Glutamatergic neuron (in vitro differentiated cells): ENCODE measurements around the gene KCNAB2. TPM values are rescaled to one million over a fixed set of nuclear protein-coding genes. Genes with fewer than 3 reads are reported as not detected.

Experiments
- DNase-seq: peaks from one replicate; pipeline ENCODE4 v3.0.0; 2022
- H3K27ac Mint-ChIP-seq: one replicate; pipeline ENCODE4 v1.8.0; 2020; ENCODE audit warnings: mild to moderate bottlenecking, mixed read lengths, inconsistent platforms; ENCODE audit not compliant: unreplicated experiment
- H3K27me3 Mint-ChIP-seq: one replicate; pipeline ENCODE4 v1.8.0; 2020; ENCODE audit warnings: mild to moderate bottlenecking, moderate library complexity, mixed read lengths, inconsistent platforms; ENCODE audit not compliant: unreplicated experiment
- H3K36me3 Mint-ChIP-seq: one replicate; pipeline ENCODE4 v1.8.0; 2020; ENCODE audit warnings: mild to moderate bottlenecking, mixed read lengths, inconsistent platforms; ENCODE audit not compliant: unreplicated experiment
- H3K4me1 Mint-ChIP-seq: one replicate; pipeline ENCODE4 v1.8.0; 2020; ENCODE audit warnings: mild to moderate bottlenecking, low read depth, mixed read lengths, inconsistent platforms; ENCODE audit not compliant: unreplicated experiment
- H3K4me3 Mint-ChIP-seq: one replicate; pipeline ENCODE4 v1.8.0; 2020; ENCODE audit warnings: mild to moderate bottlenecking, mixed read lengths, inconsistent platforms; ENCODE audit not compliant: unreplicated experiment
- H3K9me3 Mint-ChIP-seq: one replicate; pipeline ENCODE4 v1.8.0; 2020; ENCODE audit warnings: mild to moderate bottlenecking, moderate library complexity, mixed read lengths, inconsistent platforms; ENCODE audit not compliant: unreplicated experiment
- CTCF ChIP-seq: fragments of 200-600 bp; sonication (generic); IDR thresholded peaks from one replicate; pipeline ENCODE4 v1.5.0; 2021; ENCODE audit not compliant: partially characterized antibody, unreplicated experiment
- total RNA-seq: library from RNA; stranded (reverse); fragmentation: NEBNext Ultra II Directional; extraction: Animal tissue kit (Norgen Biotek cat#: 25700); gene quantifications from one replicate; pipeline ENCODE4 v1.2.1, GENCODE V29; 2021; ENCODE audit not compliant: unreplicated experiment

KCNAB2 gene
- total RNA-seq, 1 donor from 2014 or later: 20.4 TPM

- peak overlapping the region; percentile 72 for H3K27ac Mint-ChIP-seq
- peaks cover 2% of the 10 kb centered on the region for H3K27me3 Mint-ChIP-seq
- H3K36me3 Mint-ChIP-seq: no peaks in the 10 kb centered on the region
- peaks cover 10% of the 10 kb centered on the region for H3K9me3 Mint-ChIP-seq
- DNase-seq: peak; percentile 32
- no peak overlapping the region for H3K4me3 Mint-ChIP-seq
- TF ChIP-seq CTCF: no peak
- peaks cover 23% of the 10 kb centered on the region for H3K4me1 Mint-ChIP-seq
Measured at GRCh38 chr1:6053206-6053546, 7.5 kb downstream of the KCNAB2 start.

GRCh38 chr1:6054596-6054995, 8.9 kb downstream of the KCNAB2 start:
- Mint-ChIP-seq H3K4me1 (peaks cover 14% of the 10 kb centered on the region), H3K9me3 (peaks cover 11% of the 10 kb centered on the region), H3K27ac (no peak overlapping the region), H3K36me3 (no peaks in the 10 kb centered on the region), H3K27me3 (peaks cover 4% of the 10 kb centered on the region), H3K4me3 (no peak overlapping the region)
- TF ChIP-seq CTCF: no peak
- no peak for DNase-seq

GRCh38 chr1:6056572-6056948, 10.9 kb downstream of the KCNAB2 start:
- Mint-ChIP-seq H3K27me3 (peaks cover 4% of the 10 kb centered on the region), H3K27ac (no peak overlapping the region), H3K36me3 (no peaks in the 10 kb centered on the region), H3K9me3 (peaks cover 8% of the 10 kb centered on the region), H3K4me3 (no peak overlapping the region), H3K4me1 (peaks cover 18% of the 10 kb centered on the region)
- no peak for DNase-seq
- no peak for TF ChIP-seq CTCF

GRCh38 chr1:6057170-6057845, 11.6 kb downstream of the KCNAB2 start:
- H3K27ac Mint-ChIP-seq: no peak overlapping the region
- TF ChIP-seq CTCF: no peak
- peaks cover 8% of the 10 kb centered on the region for H3K9me3 Mint-ChIP-seq
- H3K4me1 Mint-ChIP-seq: peaks cover 19% of the 10 kb centered on the region
- no peaks in the 10 kb centered on the region for H3K36me3 Mint-ChIP-seq
- H3K4me3 Mint-ChIP-seq: no peak overlapping the region
- DNase-seq: no peak
- H3K27me3 Mint-ChIP-seq: peaks cover 4% of the 10 kb centered on the region

- DNase-seq: no peak
- Mint-ChIP-seq H3K4me3 (peak overlapping the region; percentile 38), H3K4me1 (peaks cover 26% of the 10 kb centered on the region), H3K9me3 (peaks cover 11% of the 10 kb centered on the region), H3K36me3 (no peaks in the 10 kb centered on the region), H3K27ac (peak overlapping the region; percentile 28), H3K27me3 (peaks cover 5% of the 10 kb centered on the region)
- no peak for TF ChIP-seq CTCF
Measured at GRCh38 chr1:6059866-6060265, 14.2 kb downstream of the KCNAB2 start.
